ENCODE data around the gene LRMDA.
A peak's percentile ranks its signal among the peaks of the same experiment; 100 is the strongest.

LRMDA gene

GRCh38 chr10:76302481-76302880 lies 871.1 kb downstream of the LRMDA start:
- no peak for DNase-seq

GRCh38 chr10:76302961-76303630 lies 871.7 kb downstream of the LRMDA start:
- DNase-seq, result no peak

GRCh38 chr10:76303682-76304316 lies 872.4 kb downstream of the LRMDA start:
- DNase-seq, result peak; percentile 12

- no peak for DNase-seq
Measured at GRCh38 chr10:76305930-76306615, 874.6 kb downstream of the LRMDA start.

- DNase-seq, result no peak
Measured at GRCh38 chr10:76306856-76307255, 875.4 kb downstream of the LRMDA start.

GRCh38 chr10:76309070-76309469 lies 877.6 kb downstream of the LRMDA start:
- DNase-seq, result no peak

- DNase-seq, result no peak
Measured at GRCh38 chr10:76309741-76310587, 878.5 kb downstream of the LRMDA start.

GRCh38 chr10:76310588-76311080 lies 879.2 kb downstream of the LRMDA start:
- no peak for DNase-seq

- no peak for DNase-seq
Measured at GRCh38 chr10:76311752-76312636, 880.6 kb downstream of the LRMDA start.

- no peak for DNase-seq
Measured at GRCh38 chr10:76315240-76315639, 883.8 kb downstream of the LRMDA start.

GRCh38 chr10:76316234-76316633 lies 884.8 kb downstream of the LRMDA start:
- DNase-seq, result no peak

- no peak for DNase-seq
Measured at GRCh38 chr10:76317078-76317477, 885.7 kb downstream of the LRMDA start.

GRCh38 chr10:76318211-76318610 lies 886.8 kb downstream of the LRMDA start:
- no peak for DNase-seq

- no peak for DNase-seq
Measured at GRCh38 chr10:76319661-76320060, 888.2 kb downstream of the LRMDA start.

- no peak for DNase-seq
Measured at GRCh38 chr10:76324283-76324682, 892.9 kb downstream of the LRMDA start.

- no peak for DNase-seq
Measured at GRCh38 chr10:76327441-76327840, 896.0 kb downstream of the LRMDA start.

GRCh38 chr10:76328348-76328747 lies 896.9 kb downstream of the LRMDA start:
- DNase-seq, result no peak

GRCh38 chr10:76329891-76330575 lies 898.6 kb downstream of the LRMDA start:
- DNase-seq, result no peak

- no peak for DNase-seq
Measured at GRCh38 chr10:76331742-76332141, 900.3 kb downstream of the LRMDA start.

GRCh38 chr10:76333326-76333725 lies 901.9 kb downstream of the LRMDA start:
- DNase-seq, result no peak

- no peak for DNase-seq
Measured at GRCh38 chr10:76333796-76334195, 902.4 kb downstream of the LRMDA start.
